ENCODE measurements around the gene MYO1H. TPM values are rescaled to one million over a fixed set of nuclear protein-coding genes. Genes with fewer than 3 reads are reported as not detected.

Gene MYO1H
- total RNA-seq, 1 donor from 2014 or later, result not detected

DNA sequence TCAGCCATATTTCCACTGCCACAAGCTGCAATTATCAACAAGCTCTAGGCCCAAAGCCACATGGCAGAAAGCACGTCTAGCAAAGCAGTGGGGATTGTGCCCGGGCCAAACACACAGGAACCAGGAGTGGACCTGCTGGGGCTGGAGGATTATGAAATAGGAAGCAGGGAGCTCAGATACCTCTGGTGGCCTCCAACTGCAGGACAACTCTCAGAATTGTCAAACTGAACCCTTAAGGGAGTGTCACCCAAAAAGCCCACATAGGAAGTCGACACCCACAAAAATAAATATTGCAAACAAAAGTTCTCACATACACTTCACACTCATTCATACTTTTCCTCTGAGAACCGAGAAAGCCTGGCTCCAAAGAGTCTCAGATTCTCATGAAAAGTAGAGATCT, 103.3 kb downstream of the MYO1H start:
- DNase-seq (ENCODE audit: low spot score in 2 of 2), result no peak
- H3K27ac ChIP-seq, result peak overlapping the region; percentile 40 to 69
- intact Hi-C loops (cut with DNase I), result no loop called here
- peaks cover 0 to 16% of the 10 kb centered on the region in 2 donors for H3K4me1 ChIP-seq
- no peak overlapping the region for H3K4me3 ChIP-seq
- H3K36me3 ChIP-seq, result peaks cover 63 to 74% of the 10 kb centered on the region in 2 donors
- no peaks in the 10 kb centered on the region for H3K9me3 ChIP-seq
- TF ChIP-seq, protein P1, sequence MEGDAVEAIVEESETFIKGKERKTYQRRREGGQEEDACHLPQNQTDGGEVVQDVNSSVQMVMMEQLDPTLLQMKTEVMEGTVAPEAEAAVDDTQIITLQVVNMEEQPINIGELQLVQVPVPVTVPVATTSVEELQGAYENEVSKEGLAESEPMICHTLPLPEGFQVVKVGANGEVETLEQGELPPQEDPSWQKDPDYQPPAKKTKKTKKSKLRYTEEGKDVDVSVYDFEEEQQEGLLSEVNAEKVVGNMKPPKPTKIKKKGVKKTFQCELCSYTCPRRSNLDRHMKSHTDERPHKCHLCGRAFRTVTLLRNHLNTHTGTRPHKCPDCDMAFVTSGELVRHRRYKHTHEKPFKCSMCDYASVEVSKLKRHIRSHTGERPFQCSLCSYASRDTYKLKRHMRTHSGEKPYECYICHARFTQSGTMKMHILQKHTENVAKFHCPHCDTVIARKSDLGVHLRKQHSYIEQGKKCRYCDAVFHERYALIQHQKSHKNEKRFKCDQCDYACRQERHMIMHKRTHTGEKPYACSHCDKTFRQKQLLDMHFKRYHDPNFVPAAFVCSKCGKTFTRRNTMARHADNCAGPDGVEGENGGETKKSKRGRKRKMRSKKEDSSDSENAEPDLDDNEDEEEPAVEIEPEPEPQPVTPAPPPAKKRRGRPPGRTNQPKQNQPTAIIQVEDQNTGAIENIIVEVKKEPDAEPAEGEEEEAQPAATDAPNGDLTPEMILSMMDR (IDR thresholded peaks at IDR 0.05), result no peak
- H3K27me3 ChIP-seq, result no peaks in the 10 kb centered on the region

DNA sequence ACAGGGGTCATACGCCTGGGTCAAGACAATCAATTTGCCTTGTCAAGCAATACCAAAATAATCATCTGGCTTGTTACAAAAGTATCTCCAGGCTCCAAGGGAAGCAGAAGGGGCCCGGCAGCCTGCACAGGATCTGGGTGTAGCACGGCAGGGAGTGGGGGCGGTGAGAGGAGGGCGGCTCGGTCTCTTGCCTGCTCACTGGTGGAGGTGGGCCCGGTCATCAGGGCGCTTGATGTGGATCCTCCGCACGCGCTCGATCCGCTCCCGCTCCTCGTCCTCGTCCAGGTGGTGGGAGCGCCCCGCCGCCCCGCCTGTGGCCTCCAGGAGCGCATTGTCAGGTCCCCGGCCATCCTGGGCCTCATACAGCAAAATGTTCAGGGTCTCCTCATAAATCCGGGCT, 103.7 kb downstream of the MYO1H start:
- Histone ChIP-seq H3K4me1 (peaks cover 0 to 16% of the 10 kb centered on the region in 2 donors), H3K27ac (peak overlapping the region; percentile 40 to 69)
- no peak for DNase-seq (ENCODE audit: low spot score in 2 of 2)

DNA sequence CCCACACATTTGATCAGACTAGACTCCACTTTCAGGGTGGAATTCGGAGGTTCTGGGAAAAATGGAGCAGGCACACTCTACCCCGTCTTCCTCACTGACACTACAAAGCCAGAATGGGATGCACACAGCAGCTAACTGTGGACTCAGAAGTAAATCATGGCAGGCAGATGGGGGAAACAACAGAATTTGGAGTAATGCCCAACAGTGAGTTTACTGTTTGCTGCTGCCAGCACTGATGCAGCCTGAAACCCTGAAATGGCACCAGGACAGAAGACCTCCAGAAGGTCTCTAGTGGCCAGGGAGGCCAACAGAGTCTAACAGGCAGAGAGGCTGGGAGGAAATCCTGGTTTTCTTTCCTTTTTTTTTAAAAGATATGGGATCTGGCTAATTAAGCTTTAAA, 104.8 kb downstream of the MYO1H start:
- no peaks in the 10 kb centered on the region for H3K27me3 ChIP-seq
- H3K4me1 ChIP-seq, result peaks cover 0 to 22% of the 10 kb centered on the region in 2 donors
- H3K27ac ChIP-seq, result peak overlapping the region; percentile 6 to 41
- no peaks in the 10 kb centered on the region for H3K9me3 ChIP-seq
- no peak overlapping the region for H3K4me3 ChIP-seq
- TF ChIP-seq, protein P1 (IDR thresholded peaks at IDR 0.05), result no peak
- H3K36me3 ChIP-seq, result peaks cover 69 to 79% of the 10 kb centered on the region in 2 donors
- no peak for DNase-seq (ENCODE audit: low spot score in 2 of 2)
- intact Hi-C loops (cut with DNase I), result no loop called here

More for the DNA sequence above, 103.7 kb downstream of the MYO1H start:
- Histone ChIP-seq H3K9me3 (no peaks in the 10 kb centered on the region), H3K27me3 (no peaks in the 10 kb centered on the region), H3K36me3 (peaks cover 67 to 78% of the 10 kb centered on the region in 2 donors), H3K4me3 (no peak overlapping the region)
- intact Hi-C loops (cut with DNase I), result no loop called here
- TF ChIP-seq, protein P1 (IDR thresholded peaks at IDR 0.05), result no peak

DNA sequence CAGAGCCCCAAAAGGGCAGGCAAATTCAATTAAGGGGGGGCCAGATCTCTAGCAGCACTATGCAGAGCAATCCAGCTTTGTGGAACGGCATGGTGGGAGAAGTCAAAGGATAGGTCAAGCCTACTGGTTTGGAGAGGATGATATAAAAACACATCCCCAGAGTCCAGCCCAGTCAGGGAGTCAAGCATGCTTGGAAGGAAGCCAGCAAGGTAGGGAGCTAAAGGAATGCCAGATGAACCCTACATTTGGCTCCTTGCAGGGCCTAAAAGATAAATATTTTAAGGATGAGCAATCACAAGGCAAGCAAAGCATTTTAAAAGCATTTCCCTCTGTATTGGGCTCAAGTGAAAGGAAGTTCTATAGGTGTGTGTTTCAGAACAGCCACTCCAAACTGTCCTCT, 108.0 kb downstream of the MYO1H start:
- Histone ChIP-seq H3K27me3 (no peaks in the 10 kb centered on the region), H3K4me3 (no peak overlapping the region), H3K9me3 (no peaks in the 10 kb centered on the region), H3K4me1 (peaks cover 12 to 52% of the 10 kb centered on the region in 2 donors), H3K27ac (peak overlapping the region; percentile 96 to 99), H3K36me3 (peaks cover 55 to 78% of the 10 kb centered on the region in 2 donors)
- DNase-seq (ENCODE audit: low spot score in 2 of 2), result no peak
- TF ChIP-seq, protein P1 (IDR thresholded peaks at IDR 0.05), result no peak
- intact Hi-C loops (cut with DNase I), result no loop called here

DNA sequence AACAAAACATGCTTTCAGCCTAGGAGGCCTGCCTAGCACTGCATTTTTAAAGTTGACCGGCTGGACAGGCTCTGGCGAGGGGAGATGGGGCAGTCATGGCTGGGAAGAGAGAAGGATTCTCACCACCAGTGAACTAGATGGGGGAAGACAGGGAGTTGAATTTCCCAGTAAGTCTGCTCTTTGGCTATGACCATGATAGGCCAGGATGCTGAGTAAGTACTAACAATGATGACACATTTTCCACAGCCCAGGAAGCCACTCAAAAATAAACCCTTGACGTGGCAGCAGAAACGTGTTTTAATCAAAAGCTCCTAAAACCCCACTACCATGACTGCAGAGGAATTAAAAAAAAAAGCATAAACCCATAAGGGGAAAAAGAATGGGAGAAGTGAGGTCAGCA, 110.4 kb downstream of the MYO1H start:
- TF ChIP-seq, protein P1 (IDR thresholded peaks at IDR 0.05), result no peak
- no peak for DNase-seq (ENCODE audit: low spot score in 2 of 2)

DNA sequence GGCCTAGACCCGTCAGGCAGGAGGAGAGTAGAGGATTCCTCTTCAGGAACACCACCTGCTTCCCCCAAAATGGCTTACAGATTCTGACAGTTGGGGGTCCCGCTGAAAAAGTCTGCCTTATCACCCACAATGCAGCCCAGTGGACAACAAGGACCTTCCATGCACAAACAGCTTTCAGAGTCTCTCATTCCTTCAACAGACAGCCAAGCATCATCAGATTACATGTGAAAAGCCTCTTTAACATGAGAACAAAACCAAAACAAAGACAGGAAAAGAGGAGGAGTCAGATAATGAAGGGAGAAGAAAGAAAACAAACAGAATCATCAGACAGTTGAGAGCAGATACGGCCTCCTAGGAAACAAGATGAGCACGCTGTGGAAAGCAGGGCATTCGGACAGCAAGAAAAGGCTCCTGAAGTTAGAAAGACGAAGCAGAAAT, 111.1 kb downstream of the MYO1H start:
- TF ChIP-seq, protein P1 (IDR thresholded peaks at IDR 0.05), result no peak
- intact Hi-C loops (cut with DNase I), result no loop called here
- peak overlapping the region; percentile 96 to 99 for H3K27ac ChIP-seq
- peak overlapping the region in 1 of 2 donors; percentile 29 for H3K4me3 ChIP-seq
- H3K36me3 ChIP-seq, result peaks cover 38 to 47% of the 10 kb centered on the region in 2 donors
- no peaks in the 10 kb centered on the region for H3K27me3 ChIP-seq
- no peaks in the 10 kb centered on the region for H3K9me3 ChIP-seq
- H3K4me1 ChIP-seq, result peaks cover 39 to 65% of the 10 kb centered on the region in 2 donors
- no peak for DNase-seq (ENCODE audit: low spot score in 2 of 2)

More for the DNA sequence above, 110.4 kb downstream of the MYO1H start:
- peak overlapping the region in 1 of 2 donors; percentile 29 for H3K4me3 ChIP-seq
- intact Hi-C loops (cut with DNase I), result no loop called here
- peak overlapping the region; percentile 96 to 99 for H3K27ac ChIP-seq
- H3K36me3 ChIP-seq, result peaks cover 45 to 54% of the 10 kb centered on the region in 2 donors
- peaks cover 34 to 60% of the 10 kb centered on the region in 2 donors for H3K4me1 ChIP-seq
- no peaks in the 10 kb centered on the region for H3K9me3 ChIP-seq
- H3K27me3 ChIP-seq, result no peaks in the 10 kb centered on the region

All from ascending aorta (tissue), 2 donors.